ENCODE data around the gene CD200R1L.

The CD200R1L gene

DNA sequence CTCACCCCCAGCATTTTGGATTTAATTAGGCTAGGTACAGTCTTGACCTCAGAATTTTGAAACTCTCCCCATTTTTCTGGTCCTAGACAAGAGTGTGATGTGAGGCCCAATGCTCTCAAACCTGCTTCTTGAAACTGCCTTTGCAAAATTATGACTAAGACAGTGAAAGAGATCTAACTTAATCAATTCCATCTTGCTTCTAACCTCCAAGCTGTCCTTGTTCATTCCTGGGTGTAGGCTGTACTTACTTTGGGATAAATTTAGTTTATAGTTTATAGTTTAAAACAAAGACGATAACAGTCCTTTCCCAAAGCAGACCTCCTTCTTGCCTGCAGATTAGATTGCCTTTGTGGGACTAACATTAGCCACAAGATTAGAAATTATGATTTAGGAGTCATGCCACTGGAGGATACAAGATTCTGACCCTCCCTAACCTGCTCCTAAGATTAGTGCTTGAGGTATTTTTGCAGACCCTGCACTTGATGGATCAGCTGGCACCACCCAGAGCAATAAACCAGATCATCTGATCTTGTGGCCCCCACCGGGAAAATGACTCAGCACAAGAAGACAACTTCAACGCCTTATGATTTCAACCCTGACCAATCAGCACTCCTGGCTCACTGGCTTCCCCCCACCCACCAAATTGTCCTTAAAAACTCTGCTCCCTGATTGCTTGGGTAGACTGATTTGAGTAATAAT, 59.6 kb downstream of the CD200R1L start:
- no peak for DNase-seq (ENCODE audit: low read depth in 2 of 2)

DNA sequence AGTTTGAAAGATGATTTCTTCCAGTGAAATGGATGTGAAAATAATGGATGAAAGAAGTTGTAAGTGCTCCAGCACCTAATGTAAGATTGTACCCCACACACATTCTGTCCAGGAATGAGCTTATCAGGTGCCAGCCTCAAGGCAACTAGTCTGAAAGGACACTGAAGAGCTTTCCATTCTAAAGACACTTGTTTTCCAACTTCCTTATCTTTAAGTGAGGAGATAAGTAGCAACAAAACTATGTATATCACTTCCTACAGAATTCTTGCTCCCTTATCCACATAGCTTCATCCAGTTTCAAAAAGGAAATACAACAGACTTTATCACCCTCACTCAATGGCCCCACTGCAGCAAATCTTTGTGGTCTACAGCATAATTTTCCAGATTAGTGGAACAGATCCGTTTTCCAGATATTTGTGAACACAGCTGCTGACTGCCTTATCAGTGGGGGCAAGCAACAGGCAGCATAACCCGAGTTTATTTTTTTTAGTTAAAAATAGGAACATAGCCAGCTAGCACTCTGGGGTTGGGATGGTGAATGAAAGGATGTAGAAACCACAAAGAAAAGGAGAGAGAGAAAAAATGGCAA, 60.6 kb downstream of the CD200R1L start:
- no peak for DNase-seq (ENCODE audit: low read depth in 2 of 2)

DNA sequence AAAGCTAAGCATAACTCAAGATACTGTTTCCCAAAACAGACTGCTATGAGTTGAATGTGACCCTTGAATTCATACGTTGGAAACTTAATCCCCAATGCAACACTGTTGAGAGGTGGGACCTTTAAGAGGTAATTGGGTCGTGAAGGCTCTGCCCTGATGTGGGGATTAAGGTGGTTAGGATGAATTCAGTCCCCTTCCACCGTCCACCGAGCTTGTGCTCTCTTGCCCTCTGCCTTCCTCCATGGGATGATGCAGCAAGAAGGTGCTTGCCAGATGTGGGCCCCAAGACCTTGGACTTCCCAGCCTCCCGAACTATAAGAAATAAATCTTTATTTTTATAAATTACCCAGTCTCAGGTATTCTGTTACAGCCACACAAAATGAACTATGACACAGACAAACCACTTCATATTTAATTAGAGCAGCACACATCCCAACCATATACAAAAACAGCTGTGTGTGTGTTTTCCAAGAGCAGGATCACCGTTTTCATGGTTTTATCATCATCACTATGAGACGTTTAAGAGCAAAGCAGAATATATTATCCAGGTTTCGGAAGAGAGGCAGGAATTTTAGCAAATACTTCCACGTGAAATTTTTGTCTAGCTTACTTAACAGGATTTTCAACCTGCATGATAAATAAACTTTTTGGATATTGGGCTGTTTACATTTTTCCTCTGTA, 61.2 kb downstream of the CD200R1L start:
- DNase-seq (ENCODE audit: low read depth in 2 of 2), result no peak

DNA sequence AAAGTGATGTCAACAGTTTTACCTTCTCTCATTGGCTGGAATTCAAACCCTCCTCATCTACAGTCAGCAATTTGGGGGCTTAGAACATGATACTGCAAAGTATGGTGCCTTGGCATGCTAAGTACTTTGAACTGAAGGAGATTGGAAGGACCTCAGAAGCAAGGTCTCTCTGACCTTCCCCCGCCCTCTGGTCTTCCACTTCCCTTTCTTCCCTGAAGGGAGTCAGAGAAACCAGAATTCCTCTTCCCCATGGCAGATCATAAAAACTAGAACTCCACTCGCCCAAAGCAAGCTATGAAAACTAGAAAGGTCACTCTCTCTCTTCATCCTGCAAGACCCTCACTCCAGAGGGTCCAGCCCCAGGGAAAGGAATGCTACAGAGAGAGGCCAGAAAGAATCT, 64.2 kb downstream of the CD200R1L start:
- no peak for DNase-seq (ENCODE audit: low read depth in 2 of 2)

DNA sequence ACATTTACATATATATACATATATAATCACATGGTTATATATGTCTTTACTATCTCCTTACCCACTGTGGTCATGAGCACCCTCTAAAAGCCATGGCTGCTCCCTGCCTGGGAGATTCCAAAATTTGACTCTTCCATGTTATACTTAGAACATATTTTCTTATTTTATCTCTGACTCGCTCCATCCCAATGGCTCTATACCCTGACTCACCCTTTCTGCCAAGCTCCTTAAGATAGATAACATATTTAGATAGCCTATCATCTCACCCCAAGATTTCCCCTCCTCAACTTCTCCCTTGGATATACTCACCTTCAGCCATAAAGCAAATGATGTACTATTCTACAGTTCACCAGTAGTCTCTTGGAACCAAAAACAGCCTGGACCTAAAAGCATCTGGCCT, 65.1 kb downstream of the CD200R1L start:
- DNase-seq (ENCODE audit: low read depth in 2 of 2), result no peak

DNA sequence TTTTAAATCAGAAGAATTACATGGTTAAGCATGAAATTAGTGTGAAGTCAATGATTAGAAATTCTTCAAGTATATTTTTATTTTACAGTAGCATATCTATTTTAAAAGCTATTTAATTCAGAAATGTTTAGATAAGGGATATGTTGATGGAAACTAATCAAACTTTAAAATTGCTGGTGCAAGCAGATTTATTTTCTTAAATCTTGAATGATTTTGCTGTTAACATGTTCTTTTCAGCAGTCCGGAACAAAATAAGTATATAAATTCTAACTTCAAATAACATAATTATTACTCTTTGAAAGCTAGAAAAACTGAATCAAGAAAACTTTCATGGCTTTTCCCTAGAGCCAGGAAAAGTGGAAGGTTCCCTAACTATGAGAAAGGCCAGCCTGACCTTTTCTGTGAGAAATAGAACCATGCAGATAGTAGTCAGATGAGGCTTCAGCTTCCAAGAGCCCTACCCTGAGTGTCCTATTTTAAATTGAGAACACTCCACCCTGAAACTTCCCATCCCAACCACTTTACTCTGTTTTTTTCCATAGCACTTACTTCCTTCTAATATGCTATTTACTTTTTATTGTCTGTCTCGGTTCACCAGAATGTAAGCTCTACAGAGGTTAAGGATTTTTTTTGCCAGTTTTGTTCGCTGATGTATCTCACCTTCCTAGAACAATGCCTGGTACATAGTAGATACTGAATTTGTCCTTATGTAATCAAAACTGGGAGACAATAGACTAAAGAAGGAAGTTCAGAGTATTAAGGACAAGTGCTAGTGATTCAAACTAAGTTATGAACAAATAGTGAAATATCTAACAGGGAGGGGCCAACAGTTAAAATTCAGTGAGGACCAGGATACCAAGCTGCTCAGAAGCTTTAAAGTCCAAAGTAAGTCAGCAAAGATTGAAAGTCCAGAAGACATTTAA, 66.8 kb downstream of the CD200R1L start:
- no peak for DNase-seq (ENCODE audit: low read depth in 2 of 2)

DNA sequence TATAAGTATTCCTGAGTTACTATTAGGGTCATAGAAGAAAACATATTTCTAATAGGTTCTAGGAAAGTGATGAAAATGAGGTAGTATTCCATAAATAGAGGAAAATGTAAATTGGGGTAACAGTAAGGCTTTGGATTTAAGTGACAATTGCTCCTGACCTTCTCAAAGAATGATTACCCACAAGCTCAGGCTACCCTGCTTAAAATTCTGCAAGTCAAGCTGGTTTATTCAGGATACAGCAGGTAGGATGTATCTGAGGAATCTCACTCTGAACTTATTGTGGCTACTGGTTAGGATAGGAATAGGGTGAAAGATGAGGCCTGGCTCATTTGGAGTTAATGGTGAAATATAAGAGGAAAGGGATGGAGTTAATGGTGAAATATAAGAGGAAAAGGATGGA, 67.7 kb downstream of the CD200R1L start:
- no peak for DNase-seq (ENCODE audit: low read depth in 2 of 2)

DNA sequence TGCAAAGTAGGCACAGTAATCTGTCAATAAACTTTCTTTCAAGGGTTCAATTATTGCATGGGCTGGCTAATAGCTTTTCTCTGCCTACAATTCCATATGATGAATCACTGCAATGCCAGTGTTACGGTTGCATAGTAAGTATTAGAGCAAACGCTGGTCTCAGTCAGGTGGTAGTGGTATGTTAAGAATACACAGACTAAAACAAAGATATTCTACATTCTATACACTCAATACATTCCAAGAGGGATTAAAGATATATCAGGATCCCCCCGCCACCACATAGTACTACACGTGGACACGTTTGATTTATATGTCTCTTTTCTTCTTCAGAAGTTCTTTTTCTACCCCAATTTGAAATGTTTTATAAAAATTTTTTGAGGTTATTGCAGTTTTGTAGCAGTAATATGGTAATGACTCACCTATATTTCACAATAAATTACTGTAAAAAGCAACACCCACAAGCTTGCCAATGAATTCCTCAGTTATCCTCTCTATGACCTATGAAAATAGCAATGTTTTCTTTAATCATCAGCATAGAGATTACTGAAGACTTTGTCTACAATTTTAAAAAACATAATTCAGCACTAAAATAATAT, 68.2 kb downstream of the CD200R1L start:
- no peak for DNase-seq (ENCODE audit: low read depth in 2 of 2)

DNA sequence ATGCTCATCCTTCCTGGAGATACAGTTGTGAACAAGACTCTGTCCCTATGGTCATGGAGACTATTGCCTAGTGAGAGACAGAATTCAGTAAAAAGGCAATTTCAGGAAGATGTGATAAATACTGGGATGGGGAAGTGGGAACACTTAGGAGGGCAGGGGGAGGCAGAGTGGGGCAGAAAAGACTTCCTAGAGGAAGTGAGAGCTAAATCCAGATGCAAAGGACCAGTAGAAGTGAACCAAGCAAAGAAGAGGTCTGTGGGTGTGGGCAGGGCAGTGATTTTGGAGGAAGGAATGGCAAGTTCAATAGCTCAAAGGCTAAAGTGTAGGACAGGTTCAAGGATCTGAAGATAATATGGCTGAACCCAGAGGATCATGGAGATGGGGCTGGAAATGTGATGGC, 68.9 kb downstream of the CD200R1L start:
- no peak for DNase-seq (ENCODE audit: low read depth in 2 of 2)

DNA sequence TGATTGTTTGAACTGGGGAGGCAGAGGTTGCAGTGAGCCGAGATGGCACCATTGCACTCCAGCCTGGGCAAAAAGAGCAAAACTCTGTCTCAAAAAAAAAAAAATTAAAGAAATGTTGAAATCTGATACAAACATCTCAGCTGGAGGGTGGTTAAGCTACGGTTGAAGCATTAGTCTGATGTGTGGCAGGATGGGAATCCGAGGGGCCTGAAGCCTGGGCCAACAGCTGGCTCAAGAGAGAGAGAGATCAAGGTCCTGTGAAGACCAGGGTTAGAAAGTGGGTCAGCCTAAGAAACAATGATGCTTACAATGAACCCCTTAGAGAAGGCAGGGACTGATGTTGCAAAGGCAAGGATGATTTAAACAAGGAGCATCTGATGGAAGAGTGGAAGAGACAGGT, 69.8 kb downstream of the CD200R1L start:
- DNase-seq (ENCODE audit: low read depth in 2 of 2), result no peak

DNA sequence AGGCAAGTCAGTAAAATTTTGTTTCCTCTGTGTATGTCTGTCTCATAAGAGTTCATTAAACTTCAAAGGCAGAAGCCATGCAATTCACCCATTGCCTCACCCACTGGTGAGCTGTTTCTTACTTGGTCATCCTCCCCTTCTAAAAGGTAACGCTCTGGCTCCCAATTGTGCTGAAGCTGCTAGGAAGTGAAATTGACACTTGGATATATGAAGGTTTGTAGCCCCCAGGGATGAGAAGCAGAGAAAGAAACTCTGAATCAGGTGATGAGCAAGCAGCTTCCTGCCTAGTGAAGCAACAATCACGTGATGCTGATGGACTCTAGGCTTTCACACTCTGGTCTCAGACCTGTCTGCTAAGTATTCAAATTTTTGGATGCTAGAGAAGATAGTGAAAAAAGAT, 70.7 kb downstream of the CD200R1L start:
- no peak for DNase-seq (ENCODE audit: low read depth in 2 of 2)

DNA sequence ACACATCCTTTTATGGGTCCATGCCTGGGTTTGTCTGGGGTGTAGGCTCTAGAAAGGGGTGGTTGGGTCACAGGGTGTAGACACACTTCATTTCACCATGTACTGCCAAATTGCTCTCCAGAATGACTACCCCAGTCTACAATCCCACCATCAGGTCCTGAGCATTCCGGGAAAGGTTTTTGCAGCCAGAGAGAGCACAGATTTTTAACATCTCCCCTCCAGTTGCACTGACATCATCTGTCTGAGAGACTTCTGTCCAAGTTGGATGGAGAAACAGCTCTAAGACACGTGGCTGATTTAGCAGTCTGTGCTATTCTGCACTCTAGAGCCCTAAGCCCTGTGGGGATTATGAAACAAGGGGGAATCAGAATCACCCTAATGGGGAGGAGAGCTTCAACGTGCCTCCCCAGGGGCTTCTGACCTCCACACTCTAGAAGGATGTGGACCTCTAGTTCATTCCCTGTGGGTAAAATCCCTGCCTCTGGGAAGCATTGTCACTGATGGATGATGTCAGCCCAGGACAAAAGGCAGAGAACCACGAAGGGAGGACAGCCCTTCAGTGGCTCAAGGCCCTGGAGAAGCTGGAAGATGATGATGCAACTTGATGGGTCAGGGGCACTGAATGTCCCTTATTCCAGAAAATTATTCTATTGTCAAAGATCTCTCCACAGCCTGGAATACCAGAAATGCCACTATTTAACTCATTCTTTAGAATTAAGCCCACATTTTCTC, 71.5 kb downstream of the CD200R1L start:
- DNase-seq (ENCODE audit: low read depth in 2 of 2), result no peak

DNA sequence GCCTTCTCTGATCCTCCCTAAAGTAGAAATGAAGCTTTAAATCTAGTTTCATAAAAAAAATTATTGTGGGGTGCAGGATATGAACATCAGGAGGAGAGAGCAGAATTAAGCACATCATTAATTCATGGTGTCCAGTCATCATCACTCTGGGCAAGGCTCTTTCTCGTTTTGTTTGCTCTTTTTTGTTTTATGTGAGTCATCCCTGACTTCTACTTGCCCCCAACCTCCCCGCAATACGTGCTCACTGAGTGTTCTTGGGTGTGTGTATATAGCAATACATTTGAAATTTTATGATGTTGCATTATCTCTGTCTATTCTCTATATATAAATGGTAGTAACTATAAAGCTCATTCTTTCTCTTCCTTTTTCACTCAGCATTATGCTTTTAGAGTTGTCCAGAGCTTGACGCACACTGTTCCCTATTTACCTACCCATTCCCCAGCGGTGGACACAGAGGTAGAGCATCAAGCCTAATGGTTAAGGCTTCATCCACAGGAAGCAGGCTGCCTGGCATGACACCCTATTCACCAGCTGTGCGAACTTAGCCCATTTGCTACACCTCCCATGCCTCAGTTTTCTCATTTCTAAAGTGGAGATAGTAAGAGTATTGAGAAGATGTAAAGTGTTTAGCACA, 72.3 kb downstream of the CD200R1L start:
- DNase-seq (ENCODE audit: low read depth in 2 of 2), result no peak

DNA sequence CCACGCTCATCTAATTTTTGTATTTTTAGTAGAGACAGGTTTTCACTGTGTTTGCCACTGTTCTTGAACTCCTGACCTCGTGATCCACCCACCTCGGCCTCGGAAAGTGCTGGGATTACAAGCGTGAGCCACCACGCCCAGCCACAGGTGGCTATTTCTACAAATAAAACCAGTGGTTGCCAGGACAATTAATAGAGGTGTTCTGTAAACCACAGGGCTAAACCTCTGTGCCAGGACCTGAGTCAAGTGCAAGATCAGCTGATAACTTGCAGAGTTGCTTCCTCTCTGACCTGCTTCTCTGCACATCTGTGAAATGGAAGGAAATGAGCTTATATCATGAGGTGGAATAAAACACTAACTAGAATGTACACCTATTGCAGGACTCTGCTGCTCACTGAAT, 72.8 kb downstream of the CD200R1L start:
- no peak for DNase-seq (ENCODE audit: low read depth in 2 of 2)

DNA sequence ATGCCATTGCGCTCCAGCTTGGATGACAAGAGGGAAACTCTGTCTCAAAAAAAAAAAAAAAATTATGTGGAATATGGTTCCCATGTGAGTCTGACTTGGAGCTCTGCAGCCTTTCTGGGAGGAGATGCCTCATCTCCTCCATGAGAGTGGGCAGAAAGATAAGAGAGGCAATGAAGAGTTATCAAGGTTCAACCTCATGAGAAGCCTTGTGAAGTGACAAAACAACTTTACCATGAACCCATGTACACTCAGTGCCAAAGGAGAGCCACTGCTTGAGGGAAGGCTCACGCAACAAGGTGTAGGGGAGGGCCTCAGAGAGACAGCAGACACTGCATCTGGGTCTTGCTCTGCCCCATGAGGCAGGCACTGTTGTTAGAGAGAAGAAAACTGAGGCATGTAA, 75.7 kb downstream of the CD200R1L start:
- DNase-seq (ENCODE audit: low read depth in 2 of 2), result no peak

DNA sequence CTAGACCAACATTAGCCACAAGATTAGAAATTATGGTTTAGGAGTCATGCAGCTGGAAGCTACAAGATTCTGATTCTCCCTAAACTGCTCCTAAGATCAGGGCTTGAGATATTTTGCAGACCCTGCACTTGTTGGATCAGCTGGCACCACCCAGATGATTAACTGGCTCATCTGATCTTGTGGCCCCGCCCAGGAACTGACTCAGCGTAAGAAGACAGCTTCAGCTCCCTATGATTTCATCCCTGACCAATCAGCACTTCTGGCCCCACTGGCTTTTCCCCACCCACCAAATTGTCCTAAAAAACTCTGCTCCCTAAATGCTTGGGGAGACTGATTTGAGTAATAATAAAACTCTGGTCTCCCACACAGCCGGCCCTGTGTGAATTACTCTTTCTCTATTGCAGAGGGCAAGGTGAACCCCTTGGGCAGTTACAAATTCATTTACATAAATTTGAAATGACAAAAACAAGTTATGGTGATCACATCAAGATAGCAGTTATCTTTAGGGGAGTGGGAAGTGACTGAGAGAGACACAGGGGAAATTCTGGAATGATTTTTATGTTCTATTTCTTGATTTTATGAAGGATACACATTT, 76.5 kb downstream of the CD200R1L start:
- DNase-seq (ENCODE audit: low read depth in 2 of 2), result no peak

DNA sequence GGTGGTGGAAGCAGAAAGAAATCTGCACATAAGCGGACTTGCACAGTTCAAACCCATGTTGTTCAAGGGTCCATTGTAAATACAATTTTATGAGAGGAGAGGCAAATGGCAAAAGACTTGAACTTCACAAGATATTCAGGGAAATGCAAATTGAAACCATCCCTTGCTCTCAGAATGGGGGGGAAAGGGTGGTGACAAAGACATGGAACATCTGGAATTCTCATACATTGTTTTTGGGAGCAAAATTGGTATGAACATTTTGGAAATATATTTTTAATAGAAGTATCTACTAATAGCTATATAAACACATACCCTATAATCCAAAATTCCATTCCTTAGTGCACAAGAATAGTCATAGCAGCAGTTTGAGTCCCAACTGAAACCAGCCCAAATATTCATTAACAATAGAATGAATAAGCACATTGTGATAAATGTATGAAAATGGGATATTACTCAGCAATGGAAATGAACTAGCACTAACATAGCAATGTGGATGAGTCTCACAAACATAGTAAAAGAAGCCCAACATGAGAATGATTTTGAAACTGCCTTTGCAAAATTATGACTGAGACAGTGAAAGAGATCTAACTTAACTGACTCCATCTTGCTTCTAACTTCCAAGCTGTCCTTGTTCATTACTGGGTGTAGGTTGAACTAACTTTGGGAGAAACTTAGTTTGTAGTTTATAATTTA, 77.2 kb downstream of the CD200R1L start:
- DNase-seq (ENCODE audit: low read depth in 2 of 2), result no peak

DNA sequence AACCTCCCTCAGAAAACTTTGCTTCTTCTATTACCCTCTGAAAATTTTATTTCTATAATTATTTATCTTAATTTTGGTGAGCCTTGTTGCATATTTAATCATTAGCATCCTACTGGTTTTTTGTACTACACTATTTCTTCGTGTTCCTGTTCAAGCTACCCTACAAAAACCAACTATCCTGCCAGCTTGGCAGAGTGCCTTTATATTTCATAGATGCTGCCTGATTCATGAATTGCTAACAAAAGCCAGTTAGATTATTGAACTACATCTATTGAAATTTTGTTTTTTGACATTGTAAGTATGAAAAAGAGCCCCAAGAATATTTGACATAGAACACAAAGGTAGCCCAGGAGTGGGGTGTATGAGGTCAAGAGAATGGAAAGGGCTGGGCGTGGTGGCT, 78.9 kb downstream of the CD200R1L start:
- DNase-seq (ENCODE audit: low read depth in 2 of 2), result no peak

DNA sequence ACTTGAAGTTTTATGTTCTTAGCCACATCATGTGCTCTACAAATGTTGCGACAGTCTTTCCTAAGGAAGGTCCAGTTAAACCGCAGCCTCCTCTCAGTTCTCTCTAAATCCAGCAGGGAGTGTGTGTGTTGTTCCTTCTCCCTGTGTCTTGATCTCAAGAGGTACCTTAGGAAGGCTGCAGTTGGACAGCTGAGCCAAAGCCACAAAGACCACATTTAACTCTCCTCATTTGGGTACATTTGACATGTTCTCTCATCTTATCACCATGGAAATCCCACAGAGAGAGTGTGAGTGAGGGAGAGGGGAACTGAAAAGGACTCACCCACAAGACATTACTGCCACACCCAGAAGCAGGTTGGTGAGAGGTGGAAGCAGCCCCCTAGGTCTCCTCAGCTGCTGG, 79.5 kb downstream of the CD200R1L start:
- no peak for DNase-seq (ENCODE audit: low read depth in 2 of 2)

All from stimulated activated CD8-positive, alpha-beta memory T cell treated with anti-CD3 and anti-CD28 coated beads, Interleukin-15, amount 100 ng/mL, for 4 hours (primary cell).